ENCODE data around the gene CORO1A.
"Not testable (repeated sequence)": the region's sequence is repeated elsewhere in the genome, so short reads cannot be mapped to it uniquely, and the experiment has no call there.

CORO1A gene

GRCh38 chr16:30183233-30184095, at the start of gene CORO1A:
Gene CORO1A, plus strand, starts transcription at chr16:30183602. Its CDS starts 1,608 bp downstream, at chr16:30185210.
- DNase-seq: peak; percentile 71

GRCh38 chr16:30136971-30137605, 46.3 kb upstream of the CORO1A start:
- DNase-seq: no peak

- no peak for DNase-seq
Measured at GRCh38 chr16:30137897-30138296, 45.5 kb upstream of the CORO1A start.

GRCh38 chr16:30139583-30140481, 43.6 kb upstream of the CORO1A start:
- no peak for DNase-seq

- DNase-seq: no peak
Measured at GRCh38 chr16:30141750-30142149, 41.7 kb upstream of the CORO1A start.

GRCh38 chr16:30142672-30143346, 40.6 kb upstream of the CORO1A start:
- no peak for DNase-seq

- DNase-seq: no peak
Measured at GRCh38 chr16:30143347-30143702, 40.1 kb upstream of the CORO1A start.

DNA sequence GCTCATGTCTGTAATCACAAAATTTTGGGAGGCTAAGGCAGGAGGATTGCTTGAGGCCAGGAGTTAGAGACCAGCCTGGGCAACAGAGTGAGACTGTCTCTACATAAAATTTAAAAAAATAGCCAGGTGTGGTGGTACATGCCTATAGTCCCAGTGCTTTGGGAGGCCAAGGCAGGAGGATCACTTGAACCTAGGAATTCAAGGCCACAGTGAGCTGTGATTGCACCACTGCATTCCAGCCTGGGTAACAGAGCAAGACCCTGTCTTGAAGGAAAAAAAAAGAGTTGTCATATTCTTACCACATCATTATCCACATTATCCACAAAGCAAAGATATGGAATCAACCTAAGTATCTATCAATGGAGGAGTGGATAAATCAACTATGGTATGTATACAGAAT, 39.4 kb upstream of the CORO1A start:
- DNase-seq: no peak

DNA sequence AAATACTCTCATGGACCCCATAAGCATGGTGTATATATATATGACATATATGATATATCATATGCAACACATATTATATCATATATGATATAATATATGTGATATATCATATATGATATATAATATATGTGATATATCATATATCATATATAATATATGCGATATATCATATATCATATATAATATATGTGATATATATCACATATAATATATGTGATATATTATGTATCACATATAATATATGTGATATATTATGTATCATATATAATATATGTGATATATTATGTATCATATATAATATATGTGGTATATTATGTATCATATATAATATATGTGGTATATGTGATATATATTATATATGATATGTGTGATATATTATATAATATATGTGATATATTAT, 38.5 kb upstream of the CORO1A start:
- DNase-seq: no peak

DNA sequence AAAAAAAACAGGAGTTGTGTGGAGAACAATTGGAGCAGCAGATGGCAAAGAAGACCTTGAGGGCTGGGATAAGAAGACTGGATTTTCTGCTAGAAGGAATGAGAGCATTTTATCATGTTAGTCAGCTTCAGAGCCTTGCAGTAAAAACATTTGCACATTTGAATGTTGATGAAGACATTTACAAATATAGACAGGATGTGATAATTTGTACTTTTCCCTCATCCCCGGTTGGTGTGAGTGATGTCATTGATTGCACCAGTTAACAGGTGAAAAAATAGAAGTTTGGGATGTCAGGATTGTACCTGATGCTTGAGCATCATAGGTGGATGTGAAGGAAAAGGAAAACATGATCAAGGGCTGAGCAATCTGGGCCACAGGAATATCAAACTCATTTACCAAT, 37.7 kb upstream of the CORO1A start:
- no peak for DNase-seq

DNA sequence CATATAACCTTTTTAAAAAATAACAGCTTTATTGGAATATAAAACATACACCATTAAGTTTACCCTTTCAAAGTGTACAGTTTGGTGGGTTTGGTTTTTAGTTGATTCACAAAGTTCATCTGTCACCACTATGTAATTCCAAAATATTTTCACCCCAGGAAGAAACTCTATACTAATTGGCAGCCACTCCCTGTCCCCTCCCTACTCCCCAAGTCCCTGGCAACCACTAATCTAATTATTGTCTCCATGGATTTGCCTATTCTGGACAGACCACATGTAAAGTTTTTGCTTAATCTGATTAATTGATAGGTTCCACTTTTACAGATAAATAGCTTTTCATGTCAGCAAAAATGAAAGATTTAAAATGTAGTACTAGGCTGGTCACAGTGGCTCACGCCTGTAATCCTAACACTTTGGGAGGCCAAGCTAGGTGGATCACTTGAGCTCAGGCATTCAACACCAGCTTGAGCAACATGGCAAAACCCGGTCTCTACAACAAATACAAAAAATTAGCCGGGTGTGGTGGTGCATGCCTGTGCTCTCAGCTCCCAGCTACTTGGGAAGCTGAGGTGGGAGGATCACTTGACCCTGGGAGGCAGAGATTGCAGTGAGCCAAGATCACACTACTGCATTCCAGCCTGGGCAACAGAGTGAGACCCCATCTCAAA, 35.4 kb upstream of the CORO1A start:
- no peak for DNase-seq

DNA sequence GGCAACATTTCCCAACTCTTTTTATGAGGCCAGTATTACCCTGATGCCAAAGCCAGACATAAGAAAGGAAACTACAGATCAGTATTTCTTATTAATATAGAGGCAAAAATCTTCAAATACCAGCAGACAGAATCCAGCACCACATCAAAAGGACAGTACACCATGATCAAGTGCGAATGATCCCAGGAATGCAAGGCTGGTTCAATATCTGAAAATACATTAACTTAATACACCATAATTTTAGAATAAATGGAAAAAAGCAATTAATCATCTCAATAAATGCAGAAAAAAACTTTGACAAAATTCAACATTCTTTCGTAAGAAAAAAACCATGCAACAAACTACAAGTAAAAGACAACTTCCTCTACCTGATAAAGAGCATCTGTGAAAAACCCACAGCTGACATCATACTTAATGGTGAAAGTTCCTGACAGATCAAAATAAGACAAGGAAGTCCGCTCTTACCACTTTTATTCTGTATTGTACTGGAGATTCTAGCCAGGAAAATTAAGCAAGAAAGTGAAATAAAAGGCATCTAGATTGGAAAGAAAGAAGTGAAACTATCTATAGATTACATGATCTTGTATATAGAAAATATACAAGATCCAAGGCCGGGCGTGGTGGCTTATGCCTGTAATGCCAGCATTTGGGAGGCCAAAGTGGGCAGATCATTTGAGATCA, 34.0 kb upstream of the CORO1A start:
- no peak for DNase-seq

GRCh38 chr16:30151091-30151490, 32.3 kb upstream of the CORO1A start:
- no peak for DNase-seq

DNA sequence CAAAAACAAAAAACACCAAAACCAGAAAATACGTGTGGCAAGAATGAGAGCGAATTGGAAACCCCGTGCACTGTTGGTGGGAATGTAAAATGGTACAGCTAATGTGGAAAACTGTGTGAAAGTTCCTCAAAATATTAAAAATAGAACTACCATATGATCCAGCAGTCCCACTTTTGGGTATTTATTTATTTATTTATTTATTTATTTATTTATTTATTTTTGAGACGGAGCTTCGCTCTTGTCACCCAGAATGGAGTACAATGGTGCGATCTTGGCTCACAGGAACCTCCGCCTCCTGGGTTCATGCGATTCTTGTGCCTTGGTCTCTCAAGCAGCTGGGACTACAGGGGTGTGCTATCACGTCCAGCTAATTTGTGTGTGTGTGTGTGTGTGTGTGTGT, 30.9 kb upstream of the CORO1A start:
- no peak for DNase-seq

DNA sequence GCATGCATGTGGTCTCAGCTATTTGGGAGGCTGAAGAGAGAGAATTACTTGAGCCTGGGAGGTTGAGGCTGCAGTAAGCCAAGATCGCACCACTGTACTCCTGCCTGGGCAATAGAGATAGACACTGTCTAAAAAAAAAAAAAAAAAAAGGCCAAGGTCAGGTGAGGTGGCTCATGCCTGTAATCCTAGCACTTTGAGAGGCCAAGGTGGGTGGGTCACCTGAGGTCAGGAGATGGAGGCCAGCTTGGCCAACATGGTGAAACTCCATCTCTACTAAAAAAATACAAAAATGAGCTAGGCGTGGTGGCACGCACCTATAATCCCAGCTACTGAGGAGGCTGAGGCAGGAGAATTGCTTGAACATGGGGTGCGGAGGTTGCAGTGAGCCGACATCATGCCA, 28.2 kb upstream of the CORO1A start:
- no peak for DNase-seq

DNA sequence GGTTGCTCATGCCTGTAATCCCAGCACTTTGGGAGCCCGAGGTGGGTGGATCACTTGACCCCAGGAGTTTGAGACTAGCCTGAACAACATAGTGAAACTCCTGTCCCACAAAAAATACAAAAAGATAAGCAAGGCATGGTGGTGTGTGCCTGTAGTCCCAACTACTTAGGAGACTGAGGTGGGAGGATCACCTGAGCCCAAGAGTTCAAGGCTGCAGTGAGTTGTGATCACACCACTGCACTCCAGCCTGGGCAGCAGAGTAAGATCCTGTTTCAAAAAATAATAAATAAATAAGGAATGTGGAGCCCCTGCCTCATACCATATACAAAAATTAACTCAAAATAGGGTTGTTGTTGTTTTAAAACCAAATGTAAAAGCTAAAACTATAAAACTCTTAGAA, 26.2 kb upstream of the CORO1A start:
- no peak for DNase-seq

DNA sequence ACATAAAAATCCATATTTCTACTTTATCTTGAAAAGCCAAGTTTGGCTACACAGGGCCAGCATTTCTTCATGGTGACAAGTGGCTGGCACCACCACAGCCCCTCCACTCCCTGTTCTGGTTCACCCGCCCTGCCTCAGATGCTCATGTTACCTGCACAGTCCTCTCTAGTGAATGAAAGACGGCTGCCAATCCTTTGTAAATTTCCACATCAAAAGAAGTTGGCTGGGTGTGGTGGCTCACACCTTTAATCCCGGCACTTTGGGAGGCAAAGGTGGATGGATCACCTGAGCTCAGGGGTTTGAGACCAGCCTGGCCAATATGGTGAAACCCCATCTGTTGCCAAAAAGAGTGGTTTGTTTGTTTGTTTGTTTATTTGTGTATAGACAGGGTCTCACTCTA, 19.9 kb upstream of the CORO1A start:
- DNase-seq: no peak

GRCh38 chr16:30166202-30166902, 17.1 kb upstream of the CORO1A start:
- no peak for DNase-seq

GRCh38 chr16:30168746-30169145, 14.7 kb upstream of the CORO1A start:
- not testable (repeated sequence) for DNase-seq

DNA sequence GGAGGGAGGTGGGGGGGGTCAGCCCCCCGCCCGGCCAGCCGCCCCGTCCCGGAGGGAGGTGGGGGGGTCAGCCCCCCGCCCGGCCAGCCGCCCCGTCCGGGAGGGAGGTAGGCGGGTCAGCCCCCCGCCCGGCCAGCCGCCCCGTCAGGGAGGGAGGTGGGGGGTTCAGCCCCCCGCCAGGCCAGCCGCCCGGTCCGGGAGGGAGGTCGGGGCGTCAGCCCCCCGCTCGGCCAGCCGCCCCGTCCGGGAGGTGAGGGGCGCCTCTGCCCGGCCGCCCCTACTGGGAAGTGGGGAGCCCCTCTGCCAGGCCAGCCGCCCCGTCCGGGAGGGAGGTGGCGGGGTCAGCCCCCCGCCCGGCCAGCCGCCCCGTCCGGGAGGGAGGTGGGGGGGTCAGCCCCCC, 14.0 kb upstream of the CORO1A start:
- DNase-seq: not testable (repeated sequence)

GRCh38 chr16:30170145-30170544, 13.3 kb upstream of the CORO1A start:
- DNase-seq: not testable (repeated sequence)
